UCSD-AML1 (cell line): ENCODE data around the gene NYAP2.

Experiments used
- DNase-seq: peaks from one replicate; lab custom pipeline; 2025; ENCODE audit not compliant: unreplicated experiment; lab: John Stamatoyannopoulos, UW

The NYAP2 gene

DNA sequence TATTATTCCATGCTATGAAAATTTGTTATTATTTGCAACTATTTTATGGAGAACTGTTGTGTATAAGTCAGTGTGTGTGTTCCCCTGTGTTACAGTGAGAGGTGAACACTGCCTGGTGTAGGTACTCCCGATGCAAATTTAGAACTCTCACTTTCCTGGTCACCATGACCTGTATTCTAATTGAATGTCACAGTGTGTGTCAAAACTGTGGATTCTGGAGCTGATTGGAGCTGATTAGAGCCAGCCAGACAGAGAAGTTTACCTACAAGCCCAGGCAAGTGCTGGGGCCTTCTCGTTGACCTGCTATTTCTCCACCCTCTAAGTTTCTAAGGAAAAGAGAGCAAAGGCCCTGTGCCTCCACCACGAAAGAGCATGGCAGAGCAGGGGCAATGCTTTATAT is 216.0 kb downstream of the NYAP2 start:
- DNase-seq: no peak

DNA sequence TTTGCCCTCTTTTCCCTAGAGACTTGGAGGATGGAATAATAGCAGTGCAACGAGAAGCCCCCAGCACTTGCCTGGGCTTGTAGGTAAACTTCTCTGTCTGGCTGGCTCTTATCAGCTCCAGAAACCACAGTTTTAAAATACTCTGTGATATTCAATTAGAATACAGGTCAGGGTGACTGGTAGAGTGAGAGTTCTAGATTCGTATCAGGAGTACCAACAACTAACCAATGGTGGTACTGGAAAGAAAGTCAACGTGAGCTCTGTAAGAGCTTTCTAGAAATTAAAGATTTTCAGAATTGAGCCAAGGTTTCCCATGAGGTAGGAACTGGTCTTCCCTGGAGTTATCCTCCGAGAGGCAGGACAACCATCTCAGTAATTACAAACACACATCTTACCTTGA is 216.9 kb downstream of the NYAP2 start:
- DNase-seq: no peak

DNA sequence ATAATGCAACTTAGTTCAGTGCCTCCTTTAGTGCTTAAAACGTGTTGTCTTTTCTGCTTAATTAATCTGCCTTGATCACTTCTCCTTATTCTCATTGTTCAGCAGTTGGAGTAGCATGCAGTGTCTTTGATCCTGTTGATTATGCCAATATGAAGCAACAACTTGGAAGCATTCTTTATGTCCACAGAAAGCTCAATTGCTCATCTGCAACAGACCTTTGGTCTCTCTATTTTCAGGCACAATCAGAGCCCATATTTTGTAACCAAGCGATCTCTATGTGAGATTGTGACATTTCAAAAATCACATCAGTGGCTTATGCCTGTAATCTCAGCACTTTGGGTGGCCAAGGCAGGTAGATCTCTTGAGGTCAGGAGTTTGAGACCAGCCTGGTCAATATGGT is 217.3 kb downstream of the NYAP2 start:
- DNase-seq: no peak

DNA sequence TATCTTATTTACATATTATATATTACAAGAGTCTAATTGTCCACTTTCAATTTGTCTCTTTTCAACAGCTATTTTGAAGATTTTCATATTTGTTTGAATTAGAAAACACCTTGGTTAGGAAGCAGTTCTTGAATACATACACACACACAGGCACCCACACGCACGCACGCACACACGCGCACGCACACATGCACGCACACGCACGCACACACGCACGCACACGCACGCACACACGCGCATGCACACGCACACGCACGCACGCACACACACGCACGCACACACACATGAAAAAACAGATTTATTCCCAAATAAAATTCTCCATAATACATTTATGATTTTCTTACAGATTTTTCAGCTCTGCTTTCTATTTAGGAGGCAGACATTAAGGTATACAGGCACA is 220.7 kb downstream of the NYAP2 start:
- DNase-seq: no peak

DNA sequence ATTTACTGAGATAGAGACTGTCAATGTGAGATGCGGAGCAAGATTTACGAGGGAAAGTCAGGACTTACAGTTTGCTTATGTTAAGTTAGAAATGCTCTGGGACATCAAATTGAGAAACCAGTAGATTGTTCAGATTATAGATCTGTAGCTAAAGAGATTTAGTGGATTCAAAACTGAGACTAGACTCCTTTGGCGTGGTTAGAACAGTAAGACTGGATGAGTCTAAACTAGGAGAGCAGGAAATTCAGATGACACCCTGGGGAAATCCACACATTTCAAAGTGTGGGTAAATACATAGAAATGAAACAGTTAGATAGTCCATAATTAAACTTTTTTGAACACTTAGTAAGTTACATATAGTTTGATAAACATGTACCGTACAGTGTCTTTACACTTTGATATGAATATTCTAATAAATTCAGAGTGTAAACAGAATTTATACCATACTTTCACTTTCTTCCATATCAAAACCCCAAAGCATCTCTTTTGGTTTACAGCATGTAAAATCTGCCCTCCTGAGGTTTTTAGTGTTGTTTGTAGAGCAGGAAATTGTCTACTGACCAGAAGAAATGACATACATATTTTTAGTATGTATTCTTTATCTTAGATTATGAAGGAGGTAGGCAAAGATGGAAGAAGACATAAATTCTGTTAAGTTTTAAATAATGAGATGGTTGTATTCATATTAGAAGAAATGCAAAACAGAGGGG is 231.5 kb downstream of the NYAP2 start:
- DNase-seq: no peak

DNA sequence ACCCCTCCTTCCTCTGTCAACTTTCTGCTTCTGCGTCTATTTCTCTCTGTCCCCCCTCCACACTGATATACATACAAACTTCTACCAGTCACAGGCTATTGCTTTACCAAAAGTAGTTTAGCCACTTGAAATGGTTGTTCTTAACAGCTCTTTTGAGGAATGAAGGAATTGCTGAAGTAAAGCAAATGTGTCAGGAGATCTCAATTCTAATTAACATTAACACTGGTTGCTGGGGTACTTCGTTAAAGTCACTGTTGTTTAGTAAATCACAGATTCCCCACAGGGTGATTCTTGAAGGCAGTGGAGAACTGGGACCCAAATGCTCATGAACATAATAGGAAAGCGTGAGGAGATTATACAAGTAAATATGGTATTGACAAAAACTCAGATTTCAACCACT is 232.8 kb downstream of the NYAP2 start:
- no peak for DNase-seq

DNA sequence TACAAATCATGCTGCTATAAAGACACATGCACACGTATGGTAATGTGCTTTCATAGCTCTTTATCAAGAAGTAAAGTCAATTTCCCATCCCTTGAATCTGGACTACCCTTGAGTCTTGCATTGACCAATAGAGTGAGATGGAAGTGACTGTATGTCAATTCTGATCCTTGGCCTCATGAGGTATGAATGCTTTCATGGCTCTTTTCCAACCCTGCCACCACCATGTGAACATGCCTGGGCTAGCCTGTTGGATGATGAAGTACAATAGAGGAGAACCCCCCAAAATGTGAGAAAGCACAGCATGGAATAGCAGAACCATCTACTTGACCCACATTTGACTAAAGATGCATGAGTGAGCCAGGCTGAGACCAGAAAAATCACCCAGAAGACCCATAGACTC is 237.0 kb downstream of the NYAP2 start:
- DNase-seq: no peak

DNA sequence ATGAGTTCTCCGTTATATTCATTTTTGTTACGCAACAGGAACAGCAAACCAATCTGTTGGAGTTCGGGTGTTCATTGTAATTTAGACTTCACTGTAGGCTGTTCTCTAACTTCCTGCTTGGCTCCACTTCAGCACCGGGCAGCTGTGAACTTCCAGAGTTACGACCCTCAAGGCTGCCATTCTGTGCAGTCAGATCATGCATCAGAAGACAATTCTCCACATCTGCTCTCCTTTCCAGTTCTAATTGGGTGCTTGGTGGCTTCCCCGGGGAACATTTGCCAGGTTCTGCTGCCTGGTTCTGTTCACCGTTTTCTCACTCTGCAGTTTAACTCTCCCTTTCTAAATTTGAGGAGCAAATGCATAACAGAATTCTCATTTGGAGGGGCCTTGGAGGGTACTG is 237.7 kb downstream of the NYAP2 start:
- DNase-seq: no peak

DNA sequence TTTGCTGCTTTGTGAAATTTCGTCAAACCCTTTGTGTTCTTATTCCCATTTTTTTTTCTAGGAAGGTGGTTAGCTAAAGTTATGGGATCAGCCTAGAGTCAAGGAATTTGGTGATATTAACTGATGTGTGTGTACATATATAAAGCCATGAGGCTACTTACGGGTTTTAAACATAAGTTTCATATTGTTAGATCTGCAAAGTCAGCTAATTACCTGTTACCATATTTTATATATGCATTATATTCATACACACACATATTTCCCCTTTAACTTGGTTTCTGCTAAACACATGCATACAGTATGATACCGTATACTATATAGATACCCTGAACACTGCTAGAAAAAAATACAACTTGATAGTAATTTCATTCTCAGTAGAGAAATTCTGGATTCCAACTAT is 241.0 kb downstream of the NYAP2 start:
- no peak for DNase-seq

DNA sequence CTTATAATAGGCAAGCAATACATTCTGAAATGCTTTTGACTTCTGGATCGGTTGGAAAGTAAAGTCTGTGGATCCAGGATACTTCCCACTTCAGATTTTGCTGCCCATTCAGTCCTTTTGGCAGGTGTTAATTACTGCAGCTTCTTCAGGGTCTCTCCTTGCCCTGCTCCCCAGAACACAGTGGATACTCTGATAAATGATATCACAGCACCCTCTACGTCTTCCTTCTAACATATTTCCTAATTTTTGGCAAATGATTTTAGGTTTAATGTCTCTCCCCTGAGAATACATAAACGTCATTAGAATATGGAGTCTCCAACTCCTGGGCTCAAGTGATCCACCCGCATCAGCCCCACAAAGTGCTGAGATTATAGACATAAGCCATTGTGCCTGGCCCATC is 249.8 kb downstream of the NYAP2 start:
- no peak for DNase-seq

DNA sequence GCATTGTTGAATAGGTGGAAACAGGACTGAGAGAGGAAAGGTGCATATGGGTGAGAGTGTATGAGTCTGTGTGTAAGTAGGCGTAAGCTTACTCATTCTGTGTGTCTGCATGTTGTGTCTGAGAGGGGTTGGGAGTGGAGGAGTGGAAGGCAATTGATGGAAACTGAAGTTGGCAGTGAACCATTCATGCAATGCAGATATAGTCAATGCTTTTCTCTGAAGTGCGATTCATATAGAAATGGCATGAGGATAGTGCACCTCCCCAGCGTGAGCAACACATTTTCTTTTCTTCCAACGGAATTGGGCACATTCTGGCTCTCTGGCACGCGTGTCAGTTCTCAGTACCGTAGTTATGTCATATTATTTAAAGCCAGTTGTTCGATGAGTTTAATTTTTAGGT is 250.5 kb downstream of the NYAP2 start:
- DNase-seq: no peak

DNA sequence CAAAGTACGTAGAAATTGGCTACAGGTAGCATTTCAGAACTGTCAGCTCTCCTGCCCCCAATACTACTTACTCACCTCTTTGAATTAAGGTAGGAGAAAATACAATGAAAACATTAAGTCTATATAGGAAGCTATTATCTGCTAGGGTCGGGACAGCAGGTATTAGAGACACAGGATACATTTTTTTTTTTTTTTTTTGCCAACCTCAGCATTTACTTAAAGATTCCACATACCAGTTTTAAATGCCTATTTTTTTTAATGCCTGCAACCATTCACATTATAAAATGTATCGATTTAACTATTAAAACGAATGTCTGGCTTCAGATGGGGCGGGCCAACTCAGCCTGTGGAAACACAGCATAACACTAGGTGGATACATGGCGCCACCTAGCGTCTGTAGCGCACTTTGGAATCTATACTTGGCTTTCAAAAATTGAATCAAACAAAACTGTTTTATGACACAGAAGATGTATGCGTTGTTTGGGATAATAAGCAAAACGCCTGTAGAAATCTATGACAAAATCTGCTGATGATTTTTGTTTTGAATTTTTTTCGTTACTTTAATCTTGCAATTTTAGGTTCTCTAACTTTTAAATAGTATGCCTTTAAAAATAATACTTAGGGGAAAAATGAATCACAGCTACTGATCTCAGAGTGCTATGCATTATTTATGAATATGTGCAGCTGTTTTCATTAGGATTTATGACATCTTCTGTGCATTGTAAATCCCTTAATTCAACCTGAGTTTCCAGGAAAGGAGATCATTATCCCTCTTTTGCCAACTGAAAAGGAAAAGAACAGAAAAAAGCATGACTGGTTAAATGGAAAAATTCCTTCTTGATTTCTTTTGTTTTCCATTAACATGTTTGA is 261.0 kb downstream of the NYAP2 start:
- peak; percentile 57 for DNase-seq

DNA sequence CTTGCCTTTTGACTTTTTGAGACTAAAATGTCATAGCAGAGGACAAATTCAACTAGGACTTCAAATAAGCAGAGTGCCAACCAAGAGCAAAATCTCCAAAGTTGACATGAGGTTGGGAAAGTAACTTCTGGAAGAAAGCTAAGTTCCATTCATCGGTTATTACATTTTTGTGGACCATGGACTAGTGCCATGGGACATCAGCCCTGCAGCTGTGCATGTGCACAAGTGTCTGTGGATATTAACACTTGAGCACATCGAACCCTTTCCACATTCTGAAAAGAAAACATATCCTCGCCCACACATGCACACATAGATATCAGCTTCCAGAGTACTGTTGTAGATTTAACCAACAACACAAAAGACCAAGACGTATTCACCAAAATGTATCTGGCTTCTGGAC is 262.6 kb downstream of the NYAP2 start:
- DNase-seq: no peak

DNA sequence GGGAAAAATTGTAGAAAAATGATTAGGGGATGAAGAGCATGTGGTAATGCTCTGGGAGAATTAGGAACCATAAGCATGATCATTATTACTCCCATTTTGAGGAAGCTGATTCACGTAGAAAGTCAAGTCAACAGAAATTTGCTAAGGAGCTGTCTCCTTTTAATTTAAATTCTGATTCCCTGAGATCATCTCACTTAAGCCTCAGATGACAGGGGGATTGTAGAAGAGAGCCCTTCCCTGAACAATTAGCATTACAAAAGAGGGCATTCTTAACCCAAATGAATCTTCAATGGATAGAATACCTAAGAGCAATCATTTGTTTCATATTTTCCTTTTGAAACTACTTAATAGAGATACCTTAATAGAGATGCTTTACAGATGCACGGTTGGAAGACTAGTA is 267.9 kb downstream of the NYAP2 start:
- DNase-seq: no peak

DNA sequence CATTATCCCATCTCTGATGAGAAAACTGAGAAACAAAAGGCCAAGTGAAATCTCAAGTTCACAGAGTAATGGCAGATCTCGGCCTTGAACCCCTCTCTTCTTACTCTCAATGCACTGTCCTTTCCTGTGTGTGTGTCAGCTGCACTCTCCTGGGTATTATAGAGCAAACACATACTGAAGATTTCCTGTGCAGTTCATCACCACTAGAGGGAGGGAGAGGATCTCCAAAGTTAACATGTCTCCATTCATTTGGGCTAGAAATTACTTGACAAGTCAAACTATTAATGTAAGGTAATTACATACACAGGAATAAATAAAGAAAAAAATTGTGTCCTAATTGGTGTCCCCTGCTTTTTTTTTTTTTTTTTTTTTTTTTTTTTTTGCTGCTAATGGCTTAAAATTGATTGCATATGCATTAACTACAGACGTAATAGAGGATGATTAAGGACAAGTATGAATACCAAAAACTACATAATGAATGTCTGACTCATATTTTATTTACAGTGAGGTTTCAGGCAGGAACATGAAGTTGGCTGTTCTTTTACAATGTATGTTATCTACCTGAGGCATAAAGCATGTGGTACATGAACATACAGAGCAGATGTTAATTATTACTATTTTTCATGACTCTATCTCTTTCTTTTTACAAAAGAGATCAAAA is 269.2 kb downstream of the NYAP2 start:
- no peak for DNase-seq

DNA sequence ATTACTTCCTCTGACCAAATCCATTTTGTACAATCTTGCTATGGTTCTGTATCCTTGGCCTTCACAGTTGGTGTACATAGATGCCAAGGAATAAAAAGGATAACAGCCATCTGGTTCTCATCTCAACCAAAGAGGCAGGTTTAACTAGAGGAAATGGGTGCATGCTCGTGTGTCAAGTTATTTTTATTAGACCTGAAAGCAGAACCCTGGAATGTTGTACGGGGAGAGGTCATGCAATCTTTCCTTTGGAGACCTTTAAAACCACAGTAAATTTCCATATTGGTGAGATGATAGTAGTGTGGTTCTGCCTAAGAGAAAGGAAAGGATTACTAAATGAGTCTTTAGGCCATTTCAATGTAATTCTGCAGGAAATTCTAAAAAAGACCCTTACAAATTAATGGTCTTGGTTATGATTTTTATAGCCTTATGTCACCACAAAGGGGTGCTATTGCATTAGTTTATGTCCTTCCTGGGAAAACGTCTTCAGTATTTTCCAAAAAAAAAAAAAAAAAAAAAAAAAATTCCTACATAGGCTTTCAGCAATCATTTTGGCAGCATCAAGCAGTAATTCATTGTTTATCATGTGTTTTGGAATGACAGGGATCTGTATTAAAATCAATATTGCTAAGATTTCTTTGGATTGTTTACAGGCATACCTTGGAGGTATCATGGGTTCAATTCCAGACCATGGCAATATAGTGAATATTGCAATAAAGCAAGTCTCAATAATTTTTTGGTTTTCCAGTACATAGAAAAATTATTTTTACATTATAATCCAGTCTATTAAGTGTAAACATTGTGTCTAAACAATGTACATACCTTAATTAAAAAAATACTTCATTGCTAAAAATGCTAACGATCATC is 270.8 kb downstream of the NYAP2 start:
- DNase-seq: no peak

DNA sequence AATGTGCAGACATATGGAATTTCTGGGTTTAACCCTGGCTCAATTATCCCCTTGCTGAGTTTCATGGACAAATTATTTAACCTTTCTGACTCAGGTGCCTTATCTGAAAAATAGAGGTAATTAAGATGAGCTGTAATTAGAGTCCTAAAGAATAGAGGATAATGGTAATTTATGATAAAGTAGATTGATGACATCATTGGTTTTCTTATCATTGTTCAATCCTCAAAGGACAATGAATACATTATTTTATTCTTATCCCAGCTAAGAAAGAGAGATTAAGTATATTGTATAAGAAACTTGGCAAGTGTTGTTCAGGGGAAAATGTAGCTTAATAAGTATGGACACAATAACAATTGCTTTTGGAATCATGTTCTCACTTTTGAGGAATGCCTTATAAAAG is 279.3 kb downstream of the NYAP2 start:
- no peak for DNase-seq

DNA sequence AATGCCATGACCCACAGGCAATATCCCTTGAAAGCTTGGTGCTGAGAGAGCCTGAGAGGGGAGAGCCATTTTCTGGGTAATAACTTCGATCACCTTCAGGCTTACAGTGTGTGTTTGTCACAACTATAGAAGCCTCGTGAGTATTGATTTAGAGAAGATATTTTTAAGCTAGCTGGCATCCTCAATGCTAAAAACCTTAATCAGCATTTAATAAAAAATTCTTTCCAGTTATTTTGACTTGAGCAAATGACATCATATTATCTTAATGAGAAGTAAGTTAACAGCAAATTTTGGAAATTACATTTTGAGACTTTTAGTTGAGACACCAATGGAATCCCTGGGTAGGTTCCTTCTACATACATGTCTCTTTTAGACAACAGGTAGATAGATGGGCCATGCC is 283.7 kb downstream of the NYAP2 start:
- DNase-seq: no peak

DNA sequence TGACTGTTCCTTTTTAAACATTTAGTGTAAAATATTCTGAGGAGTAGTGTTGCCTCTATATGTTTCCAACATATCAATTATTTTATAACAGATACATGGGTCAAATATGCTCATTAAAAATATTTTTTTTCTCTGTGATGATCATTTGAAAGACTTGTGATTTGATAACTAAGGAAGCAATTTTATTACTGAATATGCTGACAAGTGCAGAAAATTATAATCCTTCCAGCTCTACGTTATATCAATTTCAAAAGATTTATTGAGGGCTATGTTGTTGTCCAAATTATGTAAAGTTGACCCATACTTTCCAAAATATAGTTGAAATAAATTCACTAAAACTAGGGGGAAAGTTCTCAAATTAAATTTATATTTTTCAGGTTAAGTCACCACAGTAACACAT is 290.6 kb downstream of the NYAP2 start:
- DNase-seq: no peak

DNA sequence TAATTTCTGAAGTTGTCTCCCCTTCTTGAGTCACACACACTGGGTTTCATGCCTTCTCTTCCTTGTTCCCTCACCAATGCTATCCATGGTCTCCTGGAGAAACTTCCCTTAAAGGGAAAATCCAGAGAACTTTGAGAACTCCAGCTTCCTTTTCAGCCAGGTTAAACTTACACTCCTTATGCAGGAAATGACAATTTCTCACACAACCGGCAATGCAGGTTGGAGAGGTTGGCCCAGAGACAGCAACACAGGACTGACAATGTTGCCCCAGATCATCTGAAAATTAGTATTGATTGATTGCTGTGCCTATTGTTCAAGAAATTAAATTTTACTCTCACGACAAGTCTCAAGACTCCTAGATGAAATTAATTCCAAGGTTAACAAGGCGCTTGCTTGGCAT is 292.2 kb downstream of the NYAP2 start:
- DNase-seq: no peak

DNA sequence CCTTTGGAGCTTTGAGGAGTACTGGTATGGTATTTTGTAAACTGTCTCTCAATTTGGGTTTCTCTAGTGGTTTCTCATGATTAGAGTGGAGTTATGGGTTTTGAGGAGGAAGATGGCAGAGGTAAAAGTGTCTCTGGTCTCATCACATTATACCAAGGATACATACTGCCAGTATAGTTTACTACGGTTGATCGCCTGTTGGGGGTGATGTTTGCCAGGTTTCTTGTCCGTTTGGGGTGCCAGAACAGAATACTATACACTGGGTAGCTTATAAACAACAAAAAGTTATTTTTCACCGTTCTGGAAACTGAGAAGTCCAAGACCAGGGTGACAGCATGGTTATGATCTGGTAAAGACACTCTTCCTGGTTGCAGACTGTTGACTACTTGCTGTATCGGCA is 293.7 kb downstream of the NYAP2 start:
- no peak for DNase-seq
